H9 (cell line): ENCODE results near the gene HAVCR1. TPM values are rescaled to one million over a fixed set of nuclear protein-coding genes. Genes with fewer than 3 reads are reported as not detected.

Experiments
- DNase-seq: peaks from one replicate; pipeline ENCODE4 v3.0.0-alpha.2; 2017
- H2AFZ ChIP-seq: one replicate; pipeline ENCODE4 v1.6.1; 2013; ENCODE audit warnings: mild to moderate bottlenecking, low read length, control low read depth, moderate library complexity
- H2AK5ac ChIP-seq: 2 replicates; pipeline ENCODE4 v1.6.1; 2013; ENCODE audit warnings: low read length, control low read depth, mixed read lengths; ENCODE audit not compliant: insufficient read length
- H2BK120ac ChIP-seq: one replicate; pipeline ENCODE4 v1.6.1; 2013; ENCODE audit warnings: low read depth, mild to moderate bottlenecking, low read length, control low read depth, inconsistent platforms; ENCODE audit not compliant: poor library complexity, severe bottlenecking
- H2BK12ac ChIP-seq: 2 replicates; pipeline ENCODE4 v1.6.1; 2013; ENCODE audit warnings: low read length, control low read depth, mixed read lengths, low read depth; ENCODE audit not compliant: insufficient read length
- H2BK15ac ChIP-seq: 2 replicates; pipeline ENCODE4 v1.6.1; 2013; ENCODE audit warnings: low read depth, low read length, control low read depth
- H2BK20ac ChIP-seq: one replicate; pipeline ENCODE4 v1.6.1; 2013; ENCODE audit warnings: low read depth, mild to moderate bottlenecking, low read length, control low read depth, inconsistent platforms; ENCODE audit not compliant: poor library complexity, severe bottlenecking
- H2BK5ac ChIP-seq: 2 replicates; pipeline ENCODE4 v1.6.1; 2013; ENCODE audit warnings: low read length, control low read depth, mixed read lengths; ENCODE audit not compliant: insufficient read length
- H3K14ac ChIP-seq: 2 replicates; pipeline ENCODE4 v1.6.1; 2013; ENCODE audit warnings: low read length, control low read depth; ENCODE audit not compliant: insufficient read depth
- H3K18ac ChIP-seq: 2 replicates; pipeline ENCODE4 v1.6.1; 2013; ENCODE audit warnings: low read depth, mild to moderate bottlenecking, mixed read lengths, low read length, control low read depth; ENCODE audit not compliant: insufficient read length
- H3K23ac ChIP-seq: 2 replicates; pipeline ENCODE4 v1.6.1; 2013; ENCODE audit warnings: low read length, control low read depth, mixed read lengths, low read depth; ENCODE audit not compliant: insufficient read length
- H3K23me2 ChIP-seq: 2 replicates; pipeline ENCODE4 v1.6.1; 2013; ENCODE audit warnings: low read depth, mild to moderate bottlenecking, mixed read lengths, low read length, control low read depth; ENCODE audit not compliant: insufficient read length, poor library complexity, severe bottlenecking
- H3K27ac ChIP-seq: 2 replicates; pipeline ENCODE4 v1.5.1; 2013; ENCODE audit warnings: low read length, control low read depth, mixed read lengths, low read depth; ENCODE audit not compliant: insufficient read length
- H3K27me3 ChIP-seq: 2 replicates; pipeline ENCODE4 v1.6.1; 2013; ENCODE audit warnings: low read length, control low read depth, inconsistent platforms; ENCODE audit not compliant: insufficient read depth
- H3K4ac ChIP-seq: 2 replicates; pipeline ENCODE4 v1.6.1; 2013; ENCODE audit warnings: low read depth, mild to moderate bottlenecking, control low read depth, inconsistent platforms, low read length, moderate library complexity
- H3K4me1 ChIP-seq: 2 replicates; pipeline ENCODE4 v1.6.1; 2013; ENCODE audit warnings: low read length, control low read depth, inconsistent platforms; ENCODE audit not compliant: insufficient read depth
- H3K4me2 ChIP-seq: 2 replicates; pipeline ENCODE4 v1.6.1; 2013; ENCODE audit warnings: low read length, control low read depth, mixed read lengths; ENCODE audit not compliant: insufficient read length, insufficient read depth
- H3K56ac ChIP-seq: 2 replicates; pipeline ENCODE4 v1.6.1; 2013; ENCODE audit warnings: low read depth, mild to moderate bottlenecking, mixed read lengths, low read length, control low read depth; ENCODE audit not compliant: insufficient read length
- H3K79me1 ChIP-seq: 2 replicates; pipeline ENCODE4 v1.6.1; 2013; ENCODE audit warnings: low read depth, mild to moderate bottlenecking, moderate library complexity, low read length, control low read depth, inconsistent platforms; ENCODE audit not compliant: insufficient read depth, poor library complexity, severe bottlenecking
- H3K79me2 ChIP-seq: 2 replicates; pipeline ENCODE4 v1.6.1; 2013; ENCODE audit warnings: low read length, control low read depth, inconsistent platforms; ENCODE audit not compliant: insufficient read depth
- H3K9ac ChIP-seq: 2 replicates; pipeline ENCODE4 v1.6.1; 2013; ENCODE audit warnings: low read length, control low read depth, mixed read lengths; ENCODE audit not compliant: insufficient read length; ENCODE audit errors: extremely low read depth
- H3K9me3 ChIP-seq: one replicate; pipeline ENCODE4 v1.6.1; 2013; ENCODE audit warnings: low read depth, low read length, inconsistent platforms; ENCODE audit not compliant: control insufficient read depth
- H3T11ph ChIP-seq: one replicate; pipeline ENCODE4 v1.6.1; 2013; ENCODE audit warnings: mild to moderate bottlenecking, low read length, control low read depth, inconsistent platforms
- H4K20me1 ChIP-seq: one replicate; pipeline ENCODE4 v1.6.1; 2013; ENCODE audit not compliant: control insufficient read depth, insufficient read length, insufficient read depth
- H4K5ac ChIP-seq: 2 replicates; pipeline ENCODE4 v1.6.1; 2013; ENCODE audit warnings: low read depth, mild to moderate bottlenecking, mixed read lengths, low read length, control low read depth; ENCODE audit not compliant: insufficient read length
- H4K8ac ChIP-seq: replicated peaks from 2 replicates; pipeline ENCODE4 v1.6.1; 2013; ENCODE audit warnings: low read length, control low read depth, mixed read lengths, low read depth; ENCODE audit not compliant: insufficient read length
- H4K91ac ChIP-seq: 2 replicates; pipeline ENCODE4 v1.6.1; 2013; ENCODE audit warnings: low read depth, mild to moderate bottlenecking, moderate library complexity, mixed read lengths, low read length, control low read depth; ENCODE audit not compliant: insufficient read length
- H3K27ac Mint-ChIP-seq, 3 experiments: 2 replicates in 2 of 3; 3 replicates in 1 of 3; pipeline ENCODE4 v1.8.0; 2020 to 2021; ENCODE audit warnings: mixed read lengths in 3 of 3, mild to moderate bottlenecking in 1 of 3, moderate library complexity in 1 of 3
- H3K27me3 Mint-ChIP-seq: 2 replicates; pipeline ENCODE4 v1.8.0; 2021; ENCODE audit warnings: low read depth, mild to moderate bottlenecking, moderate library complexity, mixed read lengths
- H3K36me3 Mint-ChIP-seq, 3 experiments: 2 replicates in 2 of 3; 3 replicates in 1 of 3; pipeline ENCODE4 v1.8.0; 2020 to 2021; ENCODE audit warnings: low read depth in 3 of 3, mixed read lengths in 3 of 3; ENCODE audit not compliant: insufficient read depth in 1 of 3
- H3K4me1 Mint-ChIP-seq, 2 experiments: 2 replicates each; pipeline ENCODE4 v1.8.0; 2020; ENCODE audit warnings: mixed read lengths in 2 of 2
- H3K4me3 Mint-ChIP-seq, 2 experiments: 2 replicates in 1 of 2; 3 replicates in 1 of 2; pipeline ENCODE4 v1.8.0; 2020 to 2021; ENCODE audit warnings: mild to moderate bottlenecking in 2 of 2, mixed read lengths in 2 of 2, moderate library complexity in 1 of 2
- H3K9me3 Mint-ChIP-seq, 2 experiments: 2 replicates in 1 of 2; 3 replicates in 1 of 2; pipeline ENCODE4 v1.8.0; 2020; ENCODE audit warnings: mild to moderate bottlenecking in 2 of 2, mixed read lengths in 2 of 2, moderate library complexity in 1 of 2
- CTCF ChIP-seq: fragments of 200-600 bp; sonication (generic); conservative IDR thresholded peaks from 3 replicates; pipeline ENCODE4 v1.8.0; 2021; ENCODE audit warnings: antibody characterized with exemption, mild to moderate bottlenecking
- WGBS: extraction: QIAGEN DNeasy Blood & Tissue Kit; methylation state at CpG from one replicate; pipeline ENCODE4 v1.1.7; 2013; ENCODE audit warnings: missing lambda C conversion rate, low lambda C conversion rate, mixed read lengths; ENCODE audit not compliant: insufficient read length; ENCODE audit errors: extremely low coverage; 5-methylcytosine and 5-hydroxymethylcytosine counted together
- total RNA-seq: library from RNA; stranded (reverse); gene quantifications from 2 replicates; pipeline ENCODE4 v1.2.1, GENCODE V29; 2021

HAVCR1 gene
- total RNA-seq, 1 experiment from 2014 or later: not detected

DNA sequence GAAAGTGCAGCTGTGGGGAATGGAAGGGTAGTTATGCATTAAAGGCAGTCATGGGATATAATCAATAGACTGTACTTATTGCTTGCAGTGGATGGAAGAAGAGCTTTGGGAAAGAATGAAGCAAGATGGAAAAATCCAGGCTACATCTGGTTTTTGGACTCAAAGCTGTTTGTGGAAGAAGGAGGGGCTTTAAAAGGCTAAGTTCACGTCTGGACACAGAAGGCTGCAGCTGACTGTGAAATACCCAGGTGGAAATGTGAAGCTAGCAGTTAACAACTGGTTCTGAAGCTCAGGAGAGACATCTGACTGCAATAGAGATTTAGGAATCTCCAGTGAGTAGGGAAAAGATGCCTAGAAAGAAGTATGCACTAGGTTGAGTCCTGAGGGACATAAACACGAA is 52.7 kb downstream of the HAVCR1 start:
- no peak overlapping the region for H4K8ac ChIP-seq

More for the DNA sequence above, 52.7 kb downstream of the HAVCR1 start:
- Histone ChIP-seq H3K79me1 (no peaks in the 10 kb centered on the region), H4K91ac (no peak overlapping the region), H2BK15ac (no peak overlapping the region), H3K23ac (no peak overlapping the region), H3K27me3 (no peaks in the 10 kb centered on the region), H4K5ac (no peak overlapping the region), H2BK12ac (no peak overlapping the region), H3K79me2 (no peaks in the 10 kb centered on the region), H2BK5ac (no peak overlapping the region), H3K4me1 (no peaks in the 10 kb centered on the region), H2AFZ (no peak overlapping the region), H4K20me1 (no peaks in the 10 kb centered on the region), H3K4me2 (no peak overlapping the region), H3K27ac (no peak overlapping the region), H2BK120ac (no peak overlapping the region), H3K4ac (no peak overlapping the region), H2AK5ac (no peak overlapping the region), H3K9me3 (no peaks in the 10 kb centered on the region), H3K14ac (no peak overlapping the region), H3K56ac (no peak overlapping the region), H3T11ph (no peak overlapping the region), H3K18ac (no peak overlapping the region), H3K23me2 (no peaks in the 10 kb centered on the region), H3K9ac (no peak overlapping the region), H2BK20ac (no peak overlapping the region)
- Mint-ChIP-seq H3K27me3 (no peaks in the 10 kb centered on the region), H3K4me3 (no peak overlapping the region), H3K27ac (no peak overlapping the region), H3K4me1 (no peaks in the 10 kb centered on the region), H3K36me3 (peaks cover 2 to 3% (median 3%) of the 10 kb centered on the region in 3 experiments; a peak in 2 of 7 replicates), H3K9me3 (peaks cover 6 to 23% of the 10 kb centered on the region in 2 experiments; a peak in 4 of 5 replicates)
- no CpG with 5 or more reads among the region's 2 CpGs for WGBS
- no peak for DNase-seq
- no peak for TF ChIP-seq CTCF
